Muscle layer of duodenum (tissue), 2 donors: Measurements from ENCODE around the gene BCAS1.
"Not testable (repeated sequence)": the region's sequence is repeated elsewhere in the genome, so short reads cannot be mapped to it uniquely, and the experiment has no call there.

Source experiments
- H3K27ac ChIP-seq: one replicate; pipeline ENCODE4 v1.7.0; 2013; ENCODE audit warnings: mild to moderate bottlenecking, low read length
- H3K27me3 ChIP-seq: one replicate; pipeline ENCODE4 v1.7.0; 2013; ENCODE audit warnings: low read depth, mild to moderate bottlenecking, control low read depth, low read length
- H3K36me3 ChIP-seq, 2 donors: one replicate each; pipeline ENCODE4 v1.7.0; 2013; ENCODE audit warnings: low read length in 2 of 2, control low read depth in 1 of 2, mild to moderate bottlenecking in 1 of 2; ENCODE audit not compliant: insufficient read depth in 2 of 2, control insufficient read depth in 1 of 2
- H3K4me1 ChIP-seq, 2 donors: one replicate each; pipeline ENCODE4 v1.7.0; 2013; ENCODE audit warnings: low read length in 2 of 2, mild to moderate bottlenecking in 2 of 2, control low read depth in 1 of 2, moderate library complexity in 1 of 2; ENCODE audit not compliant: insufficient read depth in 2 of 2, control insufficient read depth in 1 of 2
- H3K4me3 ChIP-seq, 2 donors: one replicate each; pipeline ENCODE4 v1.7.0; 2013; ENCODE audit warnings: low read length in 2 of 2, low read depth in 1 of 2, mild to moderate bottlenecking in 1 of 2
- H3K9me3 ChIP-seq, 2 donors: one replicate each; pipeline ENCODE4 v1.7.0; 2013; ENCODE audit warnings: low read length in 2 of 2, control low read depth in 1 of 2, mild to moderate bottlenecking in 1 of 2; ENCODE audit not compliant: control insufficient read depth in 1 of 2
- donor health status: healthy.

BCAS1 gene

GRCh38 chr20:53937339-53937741 is 133.1 kb downstream of the BCAS1 start:
- H3K27ac ChIP-seq: no peak overlapping the region
- no peaks in the 10 kb centered on the region for H3K9me3 ChIP-seq
- no peaks in the 10 kb centered on the region for H3K27me3 ChIP-seq
- no peak overlapping the region for H3K4me3 ChIP-seq
- peaks cover 14 to 16% of the 10 kb centered on the region in 2 donors for H3K4me1 ChIP-seq
- no peaks in the 10 kb centered on the region for H3K36me3 ChIP-seq

GRCh38 chr20:53935344-53936084 is 134.9 kb downstream of the BCAS1 start:
- Histone ChIP-seq H3K4me3 (no peak overlapping the region), H3K27me3 (no peaks in the 10 kb centered on the region), H3K36me3 (no peaks in the 10 kb centered on the region), H3K27ac (peak overlapping the region; percentile 47), H3K9me3 (no peaks in the 10 kb centered on the region), H3K4me1 (peaks cover 8 to 14% of the 10 kb centered on the region in 2 donors)

DNA sequence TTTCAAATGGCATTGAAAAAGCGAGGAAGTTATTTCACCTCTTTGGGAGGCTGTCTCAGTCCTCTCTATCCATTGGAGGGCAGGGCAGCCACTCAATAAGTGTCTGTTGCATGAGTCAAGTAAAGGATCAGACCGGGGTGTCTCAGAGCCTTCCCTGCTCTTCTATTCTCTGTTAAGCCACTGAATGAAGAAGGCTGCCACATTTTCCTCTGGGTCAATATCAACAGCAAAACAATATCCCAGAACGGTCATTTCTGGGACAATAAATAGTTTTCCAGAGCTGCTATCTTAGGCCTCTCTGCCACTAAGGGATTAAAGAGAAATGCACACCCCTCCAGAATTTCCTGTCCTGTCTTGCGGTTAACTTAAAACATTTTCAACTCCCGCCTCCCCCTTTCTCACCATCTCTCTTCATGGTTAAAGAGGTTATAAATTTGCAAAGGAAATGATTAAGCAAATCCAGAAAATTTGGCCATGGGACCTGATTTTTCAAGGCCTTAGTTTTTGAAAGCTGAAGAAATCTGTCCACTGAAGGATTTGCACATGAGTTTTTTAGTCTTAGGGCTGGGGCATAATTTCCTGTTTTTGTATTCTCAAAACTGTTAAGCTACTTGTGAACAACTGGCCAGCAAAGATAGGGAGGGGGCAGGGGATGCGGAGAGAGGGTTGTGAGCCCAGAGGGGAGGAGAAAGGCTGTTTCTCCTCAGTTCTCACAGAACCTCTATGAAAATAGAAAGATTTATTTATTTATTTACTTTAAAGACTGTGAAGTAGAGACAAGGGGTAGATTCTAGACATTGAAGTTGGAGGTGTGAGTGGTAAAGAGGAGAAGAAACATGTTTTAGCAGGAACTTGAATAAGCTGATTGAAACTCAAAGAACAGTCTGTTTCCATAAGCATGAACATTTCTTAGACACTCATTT is 135.7 kb downstream of the BCAS1 start:
- H3K36me3 ChIP-seq: no peaks in the 10 kb centered on the region
- no peak overlapping the region for H3K4me3 ChIP-seq
- H3K27me3 ChIP-seq: no peaks in the 10 kb centered on the region
- H3K27ac ChIP-seq: peak overlapping the region; percentile 47
- no peaks in the 10 kb centered on the region for H3K9me3 ChIP-seq
- peaks cover 5 to 8% of the 10 kb centered on the region in 2 donors for H3K4me1 ChIP-seq

- no peaks in the 10 kb centered on the region for H3K27me3 ChIP-seq
- H3K4me3 ChIP-seq: no peak overlapping the region
- H3K9me3 ChIP-seq: no peaks in the 10 kb centered on the region
- no peak overlapping the region for H3K27ac ChIP-seq
- H3K4me1 ChIP-seq: peaks cover 0 to 3% of the 10 kb centered on the region in 2 donors
- H3K36me3 ChIP-seq: no peaks in the 10 kb centered on the region
Measured at GRCh38 chr20:53933232-53933846, 137.1 kb downstream of the BCAS1 start.

- H3K36me3 ChIP-seq, H3K4me3 ChIP-seq, H3K9me3 ChIP-seq, H3K4me1 ChIP-seq, H3K27ac ChIP-seq, H3K27me3 ChIP-seq: not testable (repeated sequence)
Measured at GRCh38 chr20:53932655-53933192, 137.7 kb downstream of the BCAS1 start.

DNA sequence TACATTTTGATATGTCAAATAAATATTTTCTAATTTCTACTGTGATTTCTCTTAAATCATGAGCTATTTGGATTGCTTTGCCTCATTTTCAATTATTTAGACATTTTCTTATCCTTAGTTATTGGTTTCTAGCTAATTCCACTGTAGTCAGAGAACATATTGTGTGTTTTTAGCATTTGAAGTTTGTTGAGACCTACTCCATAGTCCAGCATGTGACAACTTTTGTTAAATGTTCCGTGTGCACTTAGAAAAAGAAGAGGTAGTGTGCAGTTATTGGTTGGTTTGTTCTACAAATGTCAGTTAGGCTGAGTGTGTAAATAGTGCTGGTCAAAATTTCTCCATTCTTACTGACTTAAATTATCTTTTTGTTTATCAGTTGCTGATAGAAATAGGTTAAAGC is 138.8 kb downstream of the BCAS1 start:
- Histone ChIP-seq H3K4me3 (no peak overlapping the region), H3K36me3 (no peaks in the 10 kb centered on the region), H3K4me1 (peaks cover 0 to 3% of the 10 kb centered on the region in 2 donors), H3K27ac (no peak overlapping the region), H3K9me3 (no peaks in the 10 kb centered on the region), H3K27me3 (no peaks in the 10 kb centered on the region)

DNA sequence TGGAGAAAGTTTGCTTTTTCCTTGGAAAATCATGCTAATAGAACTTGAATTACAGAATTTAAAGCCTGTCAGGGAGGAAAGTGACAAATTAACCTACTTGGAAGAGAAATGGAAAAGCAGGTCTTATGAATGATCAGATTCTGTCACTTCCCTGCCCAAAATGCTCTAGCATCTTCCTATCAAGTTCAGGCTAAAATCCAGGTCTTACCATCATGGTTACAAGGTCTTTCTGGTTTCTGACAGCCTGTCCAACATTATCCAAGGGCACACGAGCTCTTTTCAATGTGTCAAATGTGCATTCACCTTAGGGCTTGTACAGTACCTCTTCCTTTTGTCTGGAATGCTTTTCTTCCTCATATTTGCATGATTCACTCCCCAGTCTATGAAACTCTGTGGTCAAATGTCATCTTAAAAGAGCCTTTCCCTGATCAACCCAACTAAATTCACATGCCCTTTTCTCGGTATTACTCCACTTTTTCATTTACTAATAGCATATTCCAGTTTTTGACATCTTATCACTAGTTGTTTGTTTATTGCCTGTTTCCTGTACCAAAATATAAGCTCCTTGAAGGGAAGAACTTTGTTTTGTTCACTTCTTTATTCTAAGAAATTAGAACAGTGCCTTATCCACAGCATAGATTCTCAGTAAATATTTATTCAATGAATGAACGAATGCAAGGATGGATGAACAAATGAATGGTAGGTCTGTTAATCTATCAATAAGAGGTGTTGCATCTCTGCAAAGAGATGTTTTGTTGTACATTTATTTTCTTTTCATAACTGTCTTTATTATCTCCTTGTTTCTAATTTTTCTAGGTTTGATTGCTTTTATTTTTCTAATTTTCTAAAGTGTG is 139.5 kb downstream of the BCAS1 start:
- H3K9me3 ChIP-seq: no peaks in the 10 kb centered on the region
- no peak overlapping the region for H3K4me3 ChIP-seq
- H3K4me1 ChIP-seq: peaks cover 0 to 3% of the 10 kb centered on the region in 2 donors

GRCh38 chr20:53929974-53930650 is 140.3 kb downstream of the BCAS1 start:
- no peaks in the 10 kb centered on the region for H3K36me3 ChIP-seq

More for the DNA sequence above, 139.5 kb downstream of the BCAS1 start:
- no peaks in the 10 kb centered on the region for H3K27me3 ChIP-seq
- no peak overlapping the region for H3K27ac ChIP-seq
- H3K36me3 ChIP-seq: no peaks in the 10 kb centered on the region

DNA sequence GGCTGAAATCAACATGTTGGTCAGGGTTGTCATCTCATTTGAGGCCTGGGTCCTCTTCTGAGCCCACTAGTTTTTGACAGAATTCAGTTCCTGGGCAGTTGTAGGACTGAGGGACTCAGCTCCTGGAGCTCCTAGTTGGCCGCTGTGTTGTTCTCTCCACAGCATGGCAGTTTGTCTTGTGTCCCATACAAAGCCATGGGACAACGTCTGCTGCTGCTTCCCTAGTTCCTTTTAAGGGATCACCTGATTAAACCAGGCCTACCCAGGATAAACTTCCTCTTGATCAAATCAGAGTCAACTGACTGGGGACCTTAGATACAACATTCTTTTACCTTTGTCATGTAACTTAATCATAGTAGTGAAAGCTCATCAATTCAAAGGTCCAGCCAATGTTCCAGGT is 141.0 kb downstream of the BCAS1 start:
- H3K27me3 ChIP-seq: no peaks in the 10 kb centered on the region

More at GRCh38 chr20:53929974-53930650, 140.3 kb downstream of the BCAS1 start:
- Histone ChIP-seq H3K4me3 (no peak overlapping the region), H3K27me3 (no peaks in the 10 kb centered on the region), H3K4me1 (peaks cover 0 to under 1% of the 10 kb centered on the region in 2 donors), H3K9me3 (no peaks in the 10 kb centered on the region), H3K27ac (no peak overlapping the region)

DNA sequence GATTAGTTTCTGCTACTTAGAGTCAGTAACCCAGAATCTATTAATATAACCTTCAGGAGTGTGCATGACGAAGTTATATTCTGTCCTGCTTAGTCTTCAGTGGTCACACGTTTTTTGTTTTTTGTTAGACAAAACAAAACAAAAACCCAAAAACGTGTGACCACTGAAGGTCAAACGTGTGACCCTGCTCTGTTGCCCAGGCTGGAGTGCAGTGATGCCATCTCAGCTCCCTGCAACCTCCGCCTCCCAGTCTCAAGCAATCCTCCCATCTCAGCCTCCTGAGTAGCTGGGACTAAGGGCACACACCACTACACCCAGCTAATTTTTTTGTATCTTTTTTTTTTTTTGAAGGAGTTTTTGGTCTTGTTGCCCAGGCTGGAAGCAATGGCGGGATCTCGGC is 142.4 kb downstream of the BCAS1 start:
- no peak overlapping the region for H3K4me3 ChIP-seq
- H3K27me3 ChIP-seq: no peaks in the 10 kb centered on the region
- no peaks in the 10 kb centered on the region for H3K9me3 ChIP-seq
- no peaks in the 10 kb centered on the region for H3K36me3 ChIP-seq
- peaks cover 0 to 3% of the 10 kb centered on the region in 2 donors for H3K4me1 ChIP-seq
- H3K27ac ChIP-seq: no peak overlapping the region

More for the DNA sequence above, 141.0 kb downstream of the BCAS1 start:
- Histone ChIP-seq H3K4me1 (no peaks in the 10 kb centered on the region), H3K9me3 (no peaks in the 10 kb centered on the region), H3K36me3 (no peaks in the 10 kb centered on the region), H3K27ac (no peak overlapping the region), H3K4me3 (no peak overlapping the region)
